Measurements from ENCODE around the gene COPZ2.
A peak's percentile ranks its signal among the peaks of the same experiment; 100 is the strongest.

DNA sequence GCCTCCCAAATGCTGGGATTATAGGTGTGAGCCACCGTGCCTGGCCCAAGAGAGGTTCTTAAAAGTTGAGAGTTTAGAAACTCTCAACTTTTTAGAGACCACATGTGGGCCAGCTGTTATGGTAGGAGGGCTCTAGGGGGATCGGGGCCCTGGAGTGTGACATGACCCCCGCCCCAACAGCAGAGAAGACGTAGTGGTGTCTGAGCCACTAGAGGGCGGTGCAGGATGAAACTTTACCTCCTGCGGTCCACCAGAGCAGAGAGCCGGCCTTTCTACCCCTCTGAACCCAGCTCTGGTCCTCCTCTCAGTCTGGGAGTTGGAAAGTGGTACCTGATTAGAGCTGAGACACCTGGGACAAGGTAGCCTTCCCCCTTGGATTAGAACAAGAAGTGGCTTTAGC is 59.3 kb downstream of the COPZ2 start:
- no peak for TF ChIP-seq EZH2 (IDR thresholded peaks at IDR 0.05; ENCODE audit: borderline replicate concordance, low read depth, low read length, poor library complexity, severe bottlenecking)
- TF ChIP-seq, protein P1, sequence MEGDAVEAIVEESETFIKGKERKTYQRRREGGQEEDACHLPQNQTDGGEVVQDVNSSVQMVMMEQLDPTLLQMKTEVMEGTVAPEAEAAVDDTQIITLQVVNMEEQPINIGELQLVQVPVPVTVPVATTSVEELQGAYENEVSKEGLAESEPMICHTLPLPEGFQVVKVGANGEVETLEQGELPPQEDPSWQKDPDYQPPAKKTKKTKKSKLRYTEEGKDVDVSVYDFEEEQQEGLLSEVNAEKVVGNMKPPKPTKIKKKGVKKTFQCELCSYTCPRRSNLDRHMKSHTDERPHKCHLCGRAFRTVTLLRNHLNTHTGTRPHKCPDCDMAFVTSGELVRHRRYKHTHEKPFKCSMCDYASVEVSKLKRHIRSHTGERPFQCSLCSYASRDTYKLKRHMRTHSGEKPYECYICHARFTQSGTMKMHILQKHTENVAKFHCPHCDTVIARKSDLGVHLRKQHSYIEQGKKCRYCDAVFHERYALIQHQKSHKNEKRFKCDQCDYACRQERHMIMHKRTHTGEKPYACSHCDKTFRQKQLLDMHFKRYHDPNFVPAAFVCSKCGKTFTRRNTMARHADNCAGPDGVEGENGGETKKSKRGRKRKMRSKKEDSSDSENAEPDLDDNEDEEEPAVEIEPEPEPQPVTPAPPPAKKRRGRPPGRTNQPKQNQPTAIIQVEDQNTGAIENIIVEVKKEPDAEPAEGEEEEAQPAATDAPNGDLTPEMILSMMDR (conservative IDR thresholded peaks at IDR 0.05; ENCODE audit: low read depth, low read length), result peak; percentile 84
